Measurements from ENCODE around the gene KRTAP4-4.
"Not testable (repeated sequence)": the region's sequence is repeated elsewhere in the genome, so short reads cannot be mapped to it uniquely, and the experiment has no call there.

KRTAP4-4 gene

GRCh38 chr17:41160648-41161047 is at the start of gene KRTAP4-4:
KRTAP4-4 (minus strand) TSS chr17:41160748; CDS start chr17:41160691, 57 bp downstream.
- TF ChIP-seq ZFX (IDR thresholded peaks at IDR 0.05) (no peak), CTCF (conservative IDR thresholded peaks at IDR 0.05) (no peak)
- H3K27ac ChIP-seq: no peak within 1 kb of the TSS

GRCh38 chr17:41199421-41200078 is 39.0 kb upstream of the KRTAP4-4 start:
- no peak overlapping the region for H3K27ac ChIP-seq
- no peak for TF ChIP-seq ZFX (IDR thresholded peaks at IDR 0.05)
- TF ChIP-seq CTCF (conservative IDR thresholded peaks at IDR 0.05): no peak

- no peak for TF ChIP-seq CTCF (conservative IDR thresholded peaks at IDR 0.05)
- TF ChIP-seq ZFX (IDR thresholded peaks at IDR 0.05): no peak
- H3K27ac ChIP-seq: no peak overlapping the region
Measured at GRCh38 chr17:41196068-41196467, 35.5 kb upstream of the KRTAP4-4 start.

- TF ChIP-seq CTCF (conservative IDR thresholded peaks at IDR 0.05) (no peak), ZFX (IDR thresholded peaks at IDR 0.05) (no peak)
- H3K27ac ChIP-seq: no peak overlapping the region
Measured at GRCh38 chr17:41190328-41190727, 29.8 kb upstream of the KRTAP4-4 start.

GRCh38 chr17:41189837-41190318 is 29.3 kb upstream of the KRTAP4-4 start, which contains the start of gene KRTAP9-1:
KRTAP9-1 (plus strand) TSS chr17:41189887; CDS start chr17:41189887, 0 bp downstream.
- H3K27ac ChIP-seq: not testable (repeated sequence)

- TF ChIP-seq ZFX (IDR thresholded peaks at IDR 0.05): no peak
- no peak for TF ChIP-seq CTCF (conservative IDR thresholded peaks at IDR 0.05)
- no peak overlapping the region for H3K27ac ChIP-seq
Measured at GRCh38 chr17:41186872-41187271, 26.3 kb upstream of the KRTAP4-4 start.

- TF ChIP-seq ZFX (IDR thresholded peaks at IDR 0.05): no peak
- no peak for TF ChIP-seq CTCF (conservative IDR thresholded peaks at IDR 0.05)
- H3K27ac ChIP-seq: no peak overlapping the region
Measured at GRCh38 chr17:41185001-41185400, 24.5 kb upstream of the KRTAP4-4 start.

- no peak for TF ChIP-seq ZFX (IDR thresholded peaks at IDR 0.05)
- H3K27ac ChIP-seq: no peak within 1 kb of the TSS
Measured at GRCh38 chr17:41184480-41184961, 24.0 kb upstream of the KRTAP4-4 start, which contains the start of gene KRTAP4-1. KRTAP4-1 (minus strand) TSS chr17:41184911; CDS start chr17:41184854, 57 bp downstream.

Measured in C4-2B (cell line).